Measurements from ENCODE around the gene EML3. TPM values are rescaled to one million over a fixed set of nuclear protein-coding genes. Genes with fewer than 3 reads are reported as not detected.
"Not testable (repeated sequence)": the region's sequence is repeated elsewhere in the genome, so short reads cannot be mapped to it uniquely, and the experiment has no call there.

The EML3 gene
- total and polyA plus RNA-seq, 4 donors, result 10.5 to 46.3 (median 30.3) TPM

DNA sequence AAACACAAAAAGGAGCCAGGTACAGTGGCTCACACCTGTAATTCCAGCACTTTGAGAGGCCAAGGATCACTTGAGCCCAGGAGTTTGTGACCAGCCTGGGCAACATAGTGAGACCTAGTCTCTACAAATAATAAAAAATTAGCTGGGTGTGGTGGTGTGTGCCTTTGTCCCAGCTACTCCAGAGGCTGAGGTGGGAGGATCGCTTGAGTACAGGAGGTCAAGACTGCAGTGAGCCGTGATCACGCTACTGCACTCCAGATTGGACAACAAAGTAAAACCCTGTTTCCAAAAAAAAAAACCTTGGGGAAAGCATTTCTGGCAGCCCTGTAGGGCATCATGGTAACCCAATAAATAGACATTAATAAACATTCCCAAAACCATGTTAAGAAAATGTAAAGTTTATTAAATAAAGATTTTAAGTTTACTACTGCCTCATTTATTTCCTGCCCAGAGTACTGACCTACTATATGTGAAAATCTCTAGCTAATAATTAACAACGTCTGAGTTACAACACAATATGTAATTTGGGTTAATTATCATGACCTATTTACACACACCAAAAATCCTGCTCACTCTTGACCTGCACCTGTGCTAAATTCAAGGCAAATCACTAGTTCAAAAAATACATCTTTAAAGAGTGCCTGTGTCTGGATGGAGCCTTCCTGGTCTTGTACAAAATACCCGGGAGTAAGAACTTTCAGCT lies 47.3 kb downstream of the EML3 start:
- no peak for DNase-seq (ENCODE audit: low read depth in 4 of 6, low spot score in 6 of 6)
- peaks cover 88% of the 10 kb centered on the region for H3K36me3 ChIP-seq (ENCODE audit: control insufficient read depth, insufficient read depth, low read length)
- 100% methylated on average over 2 of the region's 5 CpGs for WGBS (ENCODE audit: insufficient coverage)
- H3K4me1 ChIP-seq (ENCODE audit: control insufficient read depth, insufficient read depth, low read length), result no peaks in the 10 kb centered on the region
- no peak overlapping the region for H3K4me3 ChIP-seq (ENCODE audit: low read depth, low read length)
- no peaks in the 10 kb centered on the region for H3K9me3 ChIP-seq (ENCODE audit: control insufficient read depth, insufficient read depth, low read length)
- no peak overlapping the region for H3K27ac ChIP-seq (ENCODE audit: low read depth, low read length)
- H3K27me3 ChIP-seq (ENCODE audit: control insufficient read depth, insufficient read depth, low read length), result no peaks in the 10 kb centered on the region

DNA sequence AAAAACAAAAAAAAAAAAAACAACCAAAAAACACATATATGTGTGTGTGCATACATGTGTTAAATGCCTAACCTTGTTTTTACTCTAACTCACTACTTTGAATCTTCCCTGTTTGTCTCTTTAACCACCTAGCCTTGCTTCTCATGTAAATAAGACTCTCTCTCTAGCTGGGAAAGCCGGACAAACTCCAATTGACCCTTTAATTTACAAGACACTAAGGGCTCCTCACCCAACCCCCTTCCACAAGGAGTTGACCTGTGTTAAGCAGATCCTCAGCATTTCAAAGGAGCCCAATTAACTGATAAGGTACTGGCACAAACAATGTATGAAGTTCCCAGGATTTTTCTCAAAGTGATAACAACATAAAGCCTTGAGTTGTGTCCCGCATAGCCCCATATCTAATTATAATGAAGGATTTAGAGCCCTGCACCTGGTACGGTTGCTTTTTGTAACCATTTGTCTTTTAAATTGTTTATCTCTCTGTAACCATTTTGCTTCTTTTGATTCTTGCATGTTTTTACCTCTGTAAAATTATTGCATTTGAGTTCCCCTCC lies 50.8 kb downstream of the EML3 start:
- H3K9me3 ChIP-seq (ENCODE audit: control insufficient read depth, insufficient read depth, low read length); H3K27ac ChIP-seq (ENCODE audit: low read depth, low read length); DNase-seq (ENCODE audit: low read depth in 4 of 6, low spot score in 6 of 6); H3K4me1 ChIP-seq (ENCODE audit: control insufficient read depth, insufficient read depth, low read length); H3K27me3 ChIP-seq (ENCODE audit: control insufficient read depth, insufficient read depth, low read length); H3K4me3 ChIP-seq (ENCODE audit: low read depth, low read length): not testable (repeated sequence)
- peaks cover 84% of the 10 kb centered on the region for H3K36me3 ChIP-seq (ENCODE audit: control insufficient read depth, insufficient read depth, low read length)
- 29% methylated on average over 1 of the region's 3 CpGs for WGBS (ENCODE audit: insufficient coverage)

DNA sequence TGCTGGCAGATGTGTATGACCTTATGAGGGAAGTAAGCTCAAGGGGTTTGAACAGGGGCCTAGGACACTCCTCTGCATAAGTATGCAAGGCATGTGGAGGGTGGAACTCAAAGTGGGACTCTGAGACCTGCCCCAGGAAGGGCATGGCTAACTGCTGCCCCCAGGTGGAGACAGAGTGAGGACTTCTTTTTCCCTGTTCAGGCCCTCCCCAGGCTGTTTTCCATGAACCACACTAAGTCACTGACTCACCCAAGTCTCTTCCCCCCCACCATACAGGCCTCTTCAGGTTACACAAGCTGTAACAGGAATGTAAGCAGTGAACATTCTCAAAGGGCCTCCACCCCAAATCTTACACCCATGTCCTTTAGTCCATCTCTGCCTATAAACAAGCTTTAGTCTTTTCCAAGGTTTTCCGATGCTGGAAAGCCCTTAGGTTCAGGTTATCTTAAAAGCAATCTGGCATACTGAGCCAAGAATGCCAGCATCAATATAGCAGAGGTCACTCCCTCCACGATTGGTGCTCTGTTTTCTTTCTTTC lies 51.9 kb downstream of the EML3 start:
- H3K9me3 ChIP-seq (ENCODE audit: control insufficient read depth, insufficient read depth, low read length), result no peaks in the 10 kb centered on the region
- peak in 2 of 6 donors; percentile 43 to 75 for DNase-seq (ENCODE audit: low read depth in 4 of 6, low spot score in 6 of 6)
- peaks cover 16% of the 10 kb centered on the region for H3K4me1 ChIP-seq (ENCODE audit: control insufficient read depth, insufficient read depth, low read length)
- peaks cover 79% of the 10 kb centered on the region for H3K36me3 ChIP-seq (ENCODE audit: control insufficient read depth, insufficient read depth, low read length)
- 80% methylated on average over 2 of the region's 2 CpGs for WGBS (ENCODE audit: insufficient coverage)
- H3K4me3 ChIP-seq (ENCODE audit: low read depth, low read length), result no peak overlapping the region
- no peaks in the 10 kb centered on the region for H3K27me3 ChIP-seq (ENCODE audit: control insufficient read depth, insufficient read depth, low read length)
- peak overlapping the region; percentile 48 for H3K27ac ChIP-seq (ENCODE audit: low read depth, low read length)

DNA sequence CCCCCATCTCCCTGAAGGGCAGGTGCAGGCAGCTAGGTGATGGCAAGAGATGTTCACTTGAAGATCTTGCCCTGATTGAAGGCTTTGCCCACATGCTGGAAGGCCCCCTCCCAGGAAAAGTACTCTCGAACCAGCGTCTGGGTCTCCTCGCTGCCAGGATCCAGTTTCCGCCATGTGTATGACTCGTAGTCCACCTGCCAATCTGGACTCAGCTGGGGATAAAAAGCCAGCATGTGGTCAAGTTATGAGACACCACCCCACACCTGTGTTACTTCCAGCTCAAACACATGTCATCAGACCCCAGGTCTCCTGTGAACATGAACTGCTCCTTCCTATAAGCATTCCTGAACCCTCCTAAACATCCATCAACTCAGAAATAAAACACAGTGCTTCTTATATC lies 52.9 kb downstream of the EML3 start:
- DNase-seq (ENCODE audit: low read depth in 4 of 6, low spot score in 6 of 6); H3K27ac ChIP-seq (ENCODE audit: low read depth, low read length): not testable (repeated sequence)
- WGBS (ENCODE audit: insufficient coverage), result 81% methylated on average over 5 of the region's 5 CpGs

DNA sequence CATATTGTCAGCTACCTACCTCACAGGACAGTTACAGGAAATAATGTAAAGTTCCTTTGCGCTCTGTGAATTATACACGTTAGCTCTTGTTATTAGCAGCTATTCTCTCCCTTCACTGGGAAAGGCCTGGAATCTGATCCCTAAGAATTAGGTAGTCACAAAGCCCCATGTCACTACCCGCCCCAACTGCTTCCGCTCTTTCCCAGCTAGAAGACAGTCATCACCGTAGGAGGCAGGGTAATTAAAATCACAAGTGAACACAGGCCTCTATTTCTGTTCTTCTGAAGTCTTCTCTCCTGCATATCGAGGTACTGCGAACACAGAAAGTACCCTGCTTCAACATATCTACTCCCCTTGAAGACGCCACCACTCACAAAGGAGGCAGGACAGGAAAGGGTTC lies 53.4 kb downstream of the EML3 start:
- 53% methylated on average over 7 of the region's 8 CpGs for WGBS (ENCODE audit: insufficient coverage)
- H3K27ac ChIP-seq (ENCODE audit: low read depth, low read length), result no peak overlapping the region
- H3K9me3 ChIP-seq (ENCODE audit: control insufficient read depth, insufficient read depth, low read length), result no peaks in the 10 kb centered on the region
- H3K27me3 ChIP-seq (ENCODE audit: control insufficient read depth, insufficient read depth, low read length), result no peaks in the 10 kb centered on the region
- peaks cover 70% of the 10 kb centered on the region for H3K36me3 ChIP-seq (ENCODE audit: control insufficient read depth, insufficient read depth, low read length)
- no peak overlapping the region for H3K4me3 ChIP-seq (ENCODE audit: low read depth, low read length)
- peaks cover 30% of the 10 kb centered on the region for H3K4me1 ChIP-seq (ENCODE audit: control insufficient read depth, insufficient read depth, low read length)
- DNase-seq (ENCODE audit: low read depth in 4 of 6, low spot score in 6 of 6), result no peak

More for the DNA sequence above, 52.9 kb downstream of the EML3 start:
- H3K4me3 ChIP-seq (ENCODE audit: low read depth, low read length); H3K9me3 ChIP-seq (ENCODE audit: control insufficient read depth, insufficient read depth, low read length); H3K27me3 ChIP-seq (ENCODE audit: control insufficient read depth, insufficient read depth, low read length): not testable (repeated sequence)
- Histone ChIP-seq H3K36me3 (ENCODE audit: control insufficient read depth, insufficient read depth, low read length) (peaks cover 71% of the 10 kb centered on the region), H3K4me1 (ENCODE audit: control insufficient read depth, insufficient read depth, low read length) (peaks cover 26% of the 10 kb centered on the region)

DNA sequence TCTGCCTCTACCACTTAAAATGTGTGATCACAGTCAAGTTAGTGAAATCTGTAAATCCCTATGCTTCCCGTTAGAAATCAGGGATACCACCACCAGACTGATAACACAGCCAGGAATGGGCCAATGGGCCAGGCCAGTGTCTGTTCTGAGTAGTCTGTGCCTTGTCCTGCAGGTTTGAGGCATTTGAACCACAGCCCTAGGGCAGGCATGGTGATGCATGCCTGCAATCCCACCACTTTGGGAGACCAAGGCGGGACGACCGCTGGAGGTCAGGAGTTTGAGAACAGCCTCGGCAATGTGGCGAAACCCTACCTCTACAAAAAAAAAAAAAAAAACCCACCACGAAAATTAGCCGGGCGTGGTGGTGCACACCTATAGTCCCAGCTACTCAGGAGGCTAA lies 53.9 kb downstream of the EML3 start:
- Histone ChIP-seq H3K9me3 (ENCODE audit: control insufficient read depth, insufficient read depth, low read length) (no peaks in the 10 kb centered on the region), H3K27me3 (ENCODE audit: control insufficient read depth, insufficient read depth, low read length) (no peaks in the 10 kb centered on the region), H3K27ac (ENCODE audit: low read depth, low read length) (no peak overlapping the region), H3K4me3 (ENCODE audit: low read depth, low read length) (no peak overlapping the region), H3K36me3 (ENCODE audit: control insufficient read depth, insufficient read depth, low read length) (peaks cover 65% of the 10 kb centered on the region), H3K4me1 (ENCODE audit: control insufficient read depth, insufficient read depth, low read length) (peaks cover 36% of the 10 kb centered on the region)
- DNase-seq (ENCODE audit: low read depth in 4 of 6, low spot score in 6 of 6), result no peak
- 80% methylated on average over 1 of the region's 9 CpGs for WGBS (ENCODE audit: insufficient coverage)

DNA sequence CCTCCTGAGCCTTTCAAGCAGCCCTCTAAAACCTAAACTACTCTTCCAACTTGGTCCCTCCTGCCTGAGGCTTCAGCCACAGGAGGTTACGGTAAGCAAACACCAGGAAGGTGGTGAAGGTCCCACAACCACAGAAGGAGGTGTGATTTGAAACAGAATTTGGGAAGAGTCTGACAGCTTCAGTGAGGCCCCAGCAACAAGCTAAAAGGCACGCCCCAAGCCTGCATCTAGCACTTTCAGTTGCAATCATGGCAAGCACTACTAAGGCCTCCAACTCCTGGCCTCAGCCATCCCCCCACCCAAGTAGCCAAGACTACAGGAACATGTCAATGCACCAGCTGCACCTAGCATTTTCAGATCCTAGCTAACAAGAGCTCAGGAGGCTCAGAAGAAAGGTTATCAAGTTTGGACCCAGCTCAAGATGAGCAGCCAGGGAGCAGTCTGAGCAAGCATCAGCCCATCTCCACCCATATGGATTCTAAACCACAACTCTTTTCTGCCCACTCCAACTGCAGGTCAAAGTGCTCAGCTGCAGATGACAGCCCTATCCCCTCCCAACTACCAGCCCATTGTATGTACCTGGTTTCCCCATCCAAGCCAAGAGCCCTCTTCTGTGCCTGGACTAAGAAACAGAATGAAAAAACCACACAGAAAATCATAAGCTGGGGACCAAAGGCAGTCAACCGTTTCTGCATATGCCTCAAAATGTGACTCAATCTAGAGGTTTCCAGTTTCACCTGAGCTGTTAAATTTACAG lies 55.5 kb downstream of the EML3 start:
- DNase-seq (ENCODE audit: low read depth in 4 of 6, low spot score in 6 of 6), result no peak
- peaks cover 50% of the 10 kb centered on the region for H3K36me3 ChIP-seq (ENCODE audit: control insufficient read depth, insufficient read depth, low read length)
- H3K4me1 ChIP-seq (ENCODE audit: control insufficient read depth, insufficient read depth, low read length), result peaks cover 52% of the 10 kb centered on the region
- no peaks in the 10 kb centered on the region for H3K27me3 ChIP-seq (ENCODE audit: control insufficient read depth, insufficient read depth, low read length)
- peak overlapping the region; percentile 93 for H3K27ac ChIP-seq (ENCODE audit: low read depth, low read length)
- H3K9me3 ChIP-seq (ENCODE audit: control insufficient read depth, insufficient read depth, low read length), result no peaks in the 10 kb centered on the region
- H3K4me3 ChIP-seq (ENCODE audit: low read depth, low read length), result no peak overlapping the region
- WGBS (ENCODE audit: insufficient coverage), result 72% methylated on average over 3 of the region's 3 CpGs

DNA sequence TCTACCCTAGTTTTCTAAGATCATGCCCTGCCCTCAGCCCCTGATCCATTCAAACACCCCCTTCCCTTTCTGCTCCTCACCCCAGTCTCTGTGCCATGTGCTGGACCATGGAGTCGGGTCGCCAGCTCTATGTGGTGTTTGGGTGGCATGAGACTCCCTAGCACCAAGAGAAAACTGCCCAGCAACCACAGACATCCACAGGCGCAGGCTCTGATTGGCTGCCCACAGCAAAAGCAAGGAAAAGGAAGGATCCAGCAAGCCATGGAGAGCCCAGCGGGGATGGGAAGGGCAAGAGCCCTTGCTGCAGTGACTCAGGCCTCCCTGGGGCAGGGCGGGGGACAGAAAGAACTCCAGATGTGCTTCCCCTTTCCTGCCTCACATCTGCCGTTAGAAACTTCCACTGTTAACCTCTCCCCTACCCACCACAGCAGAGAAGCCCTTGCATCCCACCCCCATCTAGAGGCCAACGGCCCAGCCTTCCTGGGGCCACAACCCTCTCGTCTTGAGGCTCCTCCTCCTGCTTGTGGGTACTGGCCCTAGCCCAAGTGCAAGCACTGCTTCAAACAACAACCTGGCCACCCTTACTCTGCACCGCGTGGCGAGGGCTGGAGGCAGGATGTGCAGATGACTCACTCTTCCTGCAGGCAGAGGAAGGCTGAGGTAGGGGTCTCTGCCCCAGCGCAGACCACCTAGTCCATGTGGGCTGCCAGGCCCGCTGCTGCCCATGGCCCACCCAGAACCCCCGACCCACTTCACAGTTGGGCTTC lies 56.3 kb downstream of the EML3 start:
- H3K36me3 ChIP-seq (ENCODE audit: control insufficient read depth, insufficient read depth, low read length), result peaks cover 48% of the 10 kb centered on the region
- DNase-seq (ENCODE audit: low read depth in 4 of 6, low spot score in 6 of 6), result peak in 2 of 6 donors; percentile 62 to 87
- no peaks in the 10 kb centered on the region for H3K27me3 ChIP-seq (ENCODE audit: control insufficient read depth, insufficient read depth, low read length)
- WGBS (ENCODE audit: insufficient coverage), result 48% methylated on average over 11 of the region's 14 CpGs
- no peak overlapping the region for H3K4me3 ChIP-seq (ENCODE audit: low read depth, low read length)
- H3K9me3 ChIP-seq (ENCODE audit: control insufficient read depth, insufficient read depth, low read length), result no peaks in the 10 kb centered on the region
- peaks cover 60% of the 10 kb centered on the region for H3K4me1 ChIP-seq (ENCODE audit: control insufficient read depth, insufficient read depth, low read length)
- H3K27ac ChIP-seq (ENCODE audit: low read depth, low read length), result peak overlapping the region; percentile 93

DNA sequence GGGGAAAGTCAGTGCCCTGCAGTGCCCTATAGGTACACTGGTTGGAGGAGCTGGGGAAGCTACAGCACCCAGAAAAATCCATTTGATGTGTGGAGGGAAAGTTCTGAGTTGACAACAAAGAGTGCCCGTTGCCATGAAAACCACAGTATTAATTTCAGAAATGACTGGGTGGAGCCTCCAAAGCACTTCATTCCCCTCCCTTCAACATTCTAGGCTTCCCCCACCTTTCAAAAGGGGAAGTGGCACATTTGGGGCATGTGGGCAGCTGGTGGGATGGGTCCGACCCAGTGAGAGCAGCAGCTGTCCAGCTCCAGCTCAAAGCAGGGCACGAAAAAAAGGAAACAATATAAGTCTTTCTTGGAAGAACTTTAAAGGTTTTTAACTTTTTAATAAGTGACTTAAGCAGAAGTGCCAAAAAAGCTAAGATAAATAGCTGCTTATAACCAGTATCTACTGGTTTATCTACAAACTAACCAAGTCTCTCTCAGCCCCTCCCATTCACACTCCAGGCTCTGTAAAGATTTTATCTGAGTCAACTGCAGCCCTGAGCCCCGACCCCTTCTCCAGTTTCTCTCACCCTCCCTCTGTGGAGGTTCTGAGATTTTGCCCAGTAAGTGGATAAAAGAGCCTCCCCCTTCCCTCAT lies 57.0 kb downstream of the EML3 start:
- Histone ChIP-seq H3K4me1 (ENCODE audit: control insufficient read depth, insufficient read depth, low read length) (peaks cover 64% of the 10 kb centered on the region), H3K36me3 (ENCODE audit: control insufficient read depth, insufficient read depth, low read length) (peaks cover 41% of the 10 kb centered on the region), H3K27me3 (ENCODE audit: control insufficient read depth, insufficient read depth, low read length) (no peaks in the 10 kb centered on the region), H3K9me3 (ENCODE audit: control insufficient read depth, insufficient read depth, low read length) (no peaks in the 10 kb centered on the region), H3K27ac (ENCODE audit: low read depth, low read length) (peak overlapping the region; percentile 93), H3K4me3 (ENCODE audit: low read depth, low read length) (no peak overlapping the region)
- no CpG with 5 or more reads among the region's 4 CpGs for WGBS (ENCODE audit: insufficient coverage)
- peak in 1 of 6 donors; percentile 35 for DNase-seq (ENCODE audit: low read depth in 4 of 6, low spot score in 6 of 6)

All from spinal cord (tissue), 10 donors.